NCI-H187 (cell line): ENCODE results near the gene NTN4.
"Not testable (repeated sequence)": the region's sequence is repeated elsewhere in the genome, so short reads cannot be mapped to it uniquely, and the experiment has no call there.

Experiments used
- DNase-seq, 2 experiments: peaks; one replicate each; lab custom pipeline; 2025; lab: John Stamatoyannopoulos, UW

The NTN4 gene

DNA sequence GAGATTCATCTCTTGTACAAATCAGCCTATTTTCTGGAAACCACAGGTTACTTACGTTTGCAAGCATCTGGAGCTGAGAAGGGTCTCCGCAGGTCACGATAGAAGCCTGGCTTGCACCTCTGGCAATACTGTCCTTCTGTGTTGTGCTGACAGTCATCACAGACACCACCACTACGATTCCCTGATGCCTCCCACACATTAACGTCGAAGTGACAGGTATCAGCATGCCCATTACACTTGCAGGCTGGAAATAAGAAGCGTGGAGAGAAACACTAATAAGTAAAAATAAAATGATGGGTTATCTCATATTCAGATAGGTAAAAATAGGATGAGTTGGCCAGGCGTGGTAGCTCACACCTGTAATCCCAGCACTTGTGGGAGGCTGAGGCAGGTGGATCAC lies 80.2 kb downstream of the NTN4 start:
- no peak for DNase-seq

DNA sequence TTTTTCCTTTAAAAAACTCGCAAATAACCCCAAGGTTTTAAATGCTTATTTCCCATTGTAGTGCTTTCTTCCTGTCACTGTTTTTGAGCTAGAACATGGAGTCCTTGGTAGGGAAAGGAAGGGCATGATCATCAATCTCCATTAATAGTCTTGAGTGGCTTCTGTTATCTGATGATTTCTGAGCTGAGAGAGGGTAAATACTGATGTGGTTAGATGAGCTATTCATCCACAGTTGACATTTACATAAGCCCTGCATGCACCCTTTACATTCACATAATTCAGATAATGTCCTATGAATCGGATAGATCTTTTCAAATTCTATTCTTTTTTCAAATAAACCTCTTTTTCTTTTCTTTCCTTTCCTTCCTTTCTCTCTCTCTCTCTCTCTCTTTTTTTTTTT lies 81.4 kb downstream of the NTN4 start:
- DNase-seq: no peak

DNA sequence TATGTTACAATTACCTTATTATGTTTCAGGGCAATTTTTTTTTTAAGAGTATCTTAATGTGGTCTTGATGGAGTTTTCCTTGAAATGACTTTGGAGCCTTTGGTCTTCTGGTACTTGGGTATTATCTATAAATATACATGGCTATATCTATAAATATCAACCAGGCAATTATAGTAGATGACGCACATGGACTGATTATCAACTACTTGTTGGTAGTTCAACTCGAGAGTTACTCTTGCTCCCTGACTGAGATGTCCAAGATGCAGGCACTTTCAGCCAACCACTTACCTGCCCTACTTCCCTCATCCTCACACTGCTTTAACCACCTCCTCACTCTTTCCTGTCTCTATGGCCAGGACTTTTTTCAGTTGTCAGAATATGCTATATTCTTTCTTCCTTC lies 85.4 kb downstream of the NTN4 start:
- DNase-seq: no peak

DNA sequence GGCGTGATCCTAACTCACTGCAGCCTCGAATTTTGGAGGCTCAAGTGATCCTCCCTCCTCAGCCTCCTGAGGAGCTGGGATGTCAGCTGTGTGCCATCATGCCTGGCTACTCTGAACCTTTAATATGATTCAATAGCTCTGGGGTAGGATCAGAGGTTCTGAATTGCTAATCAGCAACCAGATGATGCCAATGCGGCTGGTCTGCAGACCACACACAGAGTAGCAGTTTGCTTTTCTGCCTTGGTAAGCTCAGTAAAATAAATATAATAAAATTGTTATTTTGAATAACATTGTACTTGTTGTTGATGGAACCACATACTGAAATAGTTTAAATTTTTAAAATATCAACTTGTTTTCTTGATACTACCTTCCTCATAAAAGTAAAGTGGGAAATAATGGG lies 86.6 kb downstream of the NTN4 start:
- DNase-seq: no peak

DNA sequence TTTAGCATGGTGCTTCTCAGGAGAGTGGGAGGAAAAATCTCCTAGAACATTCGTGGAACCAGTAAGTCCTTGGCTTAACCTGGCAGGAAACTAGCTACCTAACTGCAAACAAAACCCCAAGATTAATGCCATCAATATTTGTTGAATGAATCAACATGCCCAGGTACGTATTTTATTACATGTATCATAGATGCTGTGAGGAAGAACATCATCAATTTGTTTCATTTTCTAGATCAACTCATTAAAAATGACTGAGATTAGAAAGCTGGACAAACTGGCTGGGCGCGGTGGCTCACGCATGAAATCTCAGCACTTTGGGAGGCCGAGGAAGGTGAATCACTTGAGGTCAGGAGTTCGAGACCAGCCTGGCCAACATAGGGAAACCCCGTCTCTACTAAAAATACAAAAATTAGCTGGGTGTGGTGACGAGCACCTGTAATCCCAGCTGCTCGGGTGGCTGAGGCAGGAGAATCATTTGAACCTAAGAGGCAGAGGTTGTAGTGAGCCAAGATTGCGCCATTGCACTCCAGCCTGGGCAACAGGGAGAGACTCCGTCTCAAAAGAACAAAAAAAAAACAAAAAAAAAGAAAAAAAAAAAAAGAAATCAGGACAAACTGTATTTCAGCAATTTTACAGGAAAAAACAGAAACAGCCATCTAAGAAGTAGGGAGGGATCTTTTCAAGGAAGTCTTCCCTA lies 88.7 kb downstream of the NTN4 start:
- DNase-seq: no peak

DNA sequence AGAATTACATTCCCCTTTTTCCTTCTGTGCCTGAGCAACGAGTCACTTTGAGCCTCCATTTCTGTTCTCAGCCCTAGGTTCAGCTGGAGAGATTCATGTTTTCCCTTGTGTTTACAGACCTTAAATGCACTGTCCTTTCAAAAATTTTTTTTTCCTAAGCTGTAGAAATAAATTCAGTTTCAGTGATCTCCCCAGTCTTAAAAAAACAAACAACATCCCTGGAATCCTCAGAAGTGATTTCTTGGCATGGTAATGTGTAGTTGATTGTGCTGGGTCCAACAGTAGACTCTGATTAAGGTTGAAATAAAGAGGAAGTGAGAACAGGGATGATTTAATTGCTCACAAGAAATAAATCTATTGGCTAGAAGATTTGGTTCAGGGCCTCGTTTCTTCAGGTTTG lies 89.3 kb downstream of the NTN4 start:
- no peak for DNase-seq

DNA sequence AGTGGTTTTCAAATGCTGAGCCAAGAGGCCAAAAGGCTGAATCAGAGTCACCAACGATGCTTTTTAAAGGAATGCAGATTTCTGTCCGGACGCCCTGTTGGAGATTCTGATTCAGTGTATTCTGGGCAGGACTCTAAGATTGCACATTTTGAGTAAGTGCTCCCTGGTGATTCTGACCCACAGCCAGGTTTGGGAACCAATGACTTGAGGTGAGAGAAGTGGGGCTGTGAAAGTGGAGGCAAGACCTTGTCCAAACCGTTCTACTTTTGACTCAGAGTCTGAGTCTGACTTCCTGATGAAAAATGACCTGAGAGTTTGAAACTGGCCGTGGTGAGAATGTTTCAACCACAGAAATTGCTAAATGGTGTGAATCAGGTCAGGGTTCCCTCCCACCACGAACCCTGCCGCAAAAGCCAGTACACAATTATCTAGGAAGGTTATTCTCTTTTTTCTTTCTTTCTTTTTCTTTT lies 90.2 kb downstream of the NTN4 start:
- DNase-seq: no peak

DNA sequence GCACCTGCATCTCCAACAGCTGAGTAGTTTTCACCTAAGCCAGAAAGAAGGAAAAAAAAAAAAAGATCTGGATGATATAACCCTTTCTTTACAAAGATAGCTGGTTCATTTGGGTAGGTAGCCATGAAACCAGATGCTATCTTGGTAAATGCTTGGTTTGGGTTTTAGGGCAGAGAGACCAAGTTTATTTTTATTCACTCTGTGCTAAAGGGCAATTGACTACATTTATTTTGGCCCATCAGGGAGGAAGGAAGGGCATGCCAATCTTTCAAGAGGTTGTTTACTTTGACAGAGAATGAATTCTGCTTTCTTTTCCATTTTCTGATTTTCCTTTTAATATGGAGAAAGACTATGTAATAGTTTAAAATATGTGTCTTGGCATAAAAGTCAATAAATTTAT lies 91.0 kb downstream of the NTN4 start:
- DNase-seq: no peak

DNA sequence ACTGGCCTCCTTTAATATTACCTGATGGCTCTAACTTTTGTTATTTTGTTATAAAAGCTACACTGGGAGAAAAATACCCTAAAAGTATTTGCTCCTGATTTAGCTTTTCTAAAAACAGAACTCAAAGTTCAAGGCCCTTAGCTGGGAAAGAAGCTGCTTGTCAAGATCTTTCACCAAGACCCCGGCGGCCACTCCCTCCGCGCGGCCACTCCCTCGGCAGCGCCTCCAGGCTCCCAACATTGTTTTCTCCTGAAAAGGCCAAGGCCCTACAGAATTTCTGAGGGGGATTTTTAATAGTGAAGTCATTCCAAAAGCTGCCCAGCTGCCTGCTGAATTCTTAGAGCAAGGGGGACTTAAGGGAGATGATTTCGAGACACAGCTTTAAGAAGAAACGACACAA lies 96.4 kb downstream of the NTN4 start:
- no peak for DNase-seq

DNA sequence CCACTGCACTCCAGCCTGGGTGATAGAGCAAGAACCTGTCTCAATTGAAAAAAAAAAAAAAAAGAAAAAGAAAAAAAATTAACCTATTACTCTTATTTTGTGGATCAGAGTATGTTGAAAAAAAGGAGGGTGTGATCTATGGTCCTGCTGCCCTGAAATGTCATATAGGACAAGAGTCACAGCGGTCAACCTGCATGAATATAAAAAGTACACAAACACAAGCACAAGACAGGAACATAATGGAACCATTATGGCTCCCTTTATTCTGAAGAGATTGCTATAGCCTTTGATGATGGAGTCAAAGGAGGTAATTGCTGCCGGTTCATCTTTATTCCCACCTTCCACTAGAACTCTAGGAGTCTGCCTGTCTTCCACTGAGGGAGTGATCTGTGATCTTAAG lies 96.9 kb downstream of the NTN4 start:
- DNase-seq: no peak

DNA sequence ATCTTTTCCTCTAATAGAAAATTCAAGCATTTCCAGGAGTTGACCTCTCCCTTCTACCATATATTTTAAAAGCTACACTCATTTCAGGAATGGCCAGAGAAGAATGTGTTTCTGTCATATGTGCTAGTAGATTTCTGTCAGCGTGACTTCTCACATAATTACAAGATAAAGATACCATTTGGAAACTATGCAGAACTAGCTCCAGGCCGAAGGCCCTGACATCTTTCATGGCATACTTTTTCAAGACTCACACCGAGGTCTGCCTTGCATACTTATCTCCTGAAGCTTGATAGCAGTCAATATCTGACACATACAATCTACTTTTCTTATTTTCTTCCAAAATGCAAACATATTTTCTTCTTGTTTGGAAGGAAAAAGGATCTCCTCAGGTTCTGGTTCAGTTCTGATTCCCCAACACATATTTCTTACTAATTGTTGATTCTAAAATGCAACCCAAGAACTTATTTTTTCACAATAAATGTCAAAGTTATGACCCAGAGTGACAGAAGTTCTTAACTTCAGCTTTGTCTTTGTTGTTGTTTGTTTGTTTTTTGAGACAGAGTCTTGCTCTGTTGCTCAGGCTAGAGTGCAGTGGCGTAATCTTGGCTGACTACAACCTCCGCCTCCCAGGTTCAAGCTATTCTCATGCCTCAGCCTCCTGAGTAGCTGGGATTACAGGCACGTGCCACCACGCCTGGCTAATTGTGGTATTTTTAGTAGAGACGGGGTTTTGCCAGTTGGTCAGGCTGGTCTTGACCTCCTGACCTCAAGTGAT lies 99.5 kb downstream of the NTN4 start:
- no peak for DNase-seq

DNA sequence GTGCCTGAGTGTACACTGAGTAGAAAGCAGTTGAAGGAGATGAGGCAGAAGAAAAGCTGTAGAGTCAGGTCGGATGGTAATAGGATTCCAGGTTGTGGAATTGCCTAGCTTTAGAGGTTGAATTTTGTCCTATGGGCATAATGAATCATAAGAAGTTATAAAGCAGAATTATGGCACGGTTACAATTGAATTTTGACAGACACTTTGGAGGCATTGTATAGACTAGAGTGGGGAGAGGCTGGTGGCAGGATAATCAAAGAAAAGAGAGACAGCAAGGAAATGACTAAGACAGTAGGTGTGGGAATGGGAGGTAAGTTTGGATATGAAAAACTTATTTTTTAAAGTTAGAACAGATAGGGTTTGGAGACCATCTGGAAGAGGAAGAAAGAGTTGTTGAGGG lies 102.6 kb downstream of the NTN4 start:
- DNase-seq: no peak

DNA sequence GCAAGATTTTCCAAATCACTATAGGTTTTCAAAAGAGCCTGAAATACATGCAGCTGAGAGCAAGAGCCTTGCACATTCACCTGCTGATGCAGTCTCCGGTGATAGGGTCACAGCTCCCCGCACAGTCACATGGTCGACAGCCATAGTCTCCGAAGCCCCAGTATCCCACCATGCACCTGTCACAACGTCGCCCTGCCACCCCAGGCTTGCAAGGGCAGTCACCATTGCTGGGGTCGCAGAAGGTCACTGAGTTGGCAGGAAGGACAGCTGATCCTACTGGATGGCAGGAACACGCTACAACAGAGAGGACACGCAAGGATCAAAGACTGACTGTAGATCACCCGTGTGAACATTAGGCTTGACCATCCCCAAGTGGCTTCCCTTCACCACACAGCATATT lies 107.1 kb downstream of the NTN4 start:
- no peak for DNase-seq

DNA sequence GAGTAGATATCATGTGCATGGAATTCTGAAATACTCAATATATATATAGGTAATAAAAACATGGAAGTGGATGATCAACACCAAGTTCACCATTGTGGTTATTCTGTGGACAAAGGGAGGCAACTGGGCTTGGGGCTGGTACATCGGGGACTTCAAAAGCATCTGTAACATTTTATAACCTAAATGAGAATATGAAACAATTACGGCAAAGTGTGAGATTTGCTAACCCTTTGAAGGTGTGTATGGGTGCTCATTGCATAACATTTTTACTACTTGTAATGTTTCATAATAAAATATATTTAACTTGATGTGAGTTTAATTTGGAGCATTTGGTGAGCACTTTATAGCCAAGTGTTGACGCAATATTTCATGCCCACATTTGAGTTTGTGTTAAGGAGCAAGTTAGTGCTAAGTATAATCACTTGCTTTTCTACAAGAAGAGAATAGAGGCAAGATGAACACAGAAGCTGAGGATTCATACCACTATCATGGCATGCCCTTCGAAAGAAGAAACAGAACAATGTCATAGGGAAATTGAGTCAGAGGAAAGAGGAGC lies 109.3 kb downstream of the NTN4 start:
- DNase-seq: no peak

DNA sequence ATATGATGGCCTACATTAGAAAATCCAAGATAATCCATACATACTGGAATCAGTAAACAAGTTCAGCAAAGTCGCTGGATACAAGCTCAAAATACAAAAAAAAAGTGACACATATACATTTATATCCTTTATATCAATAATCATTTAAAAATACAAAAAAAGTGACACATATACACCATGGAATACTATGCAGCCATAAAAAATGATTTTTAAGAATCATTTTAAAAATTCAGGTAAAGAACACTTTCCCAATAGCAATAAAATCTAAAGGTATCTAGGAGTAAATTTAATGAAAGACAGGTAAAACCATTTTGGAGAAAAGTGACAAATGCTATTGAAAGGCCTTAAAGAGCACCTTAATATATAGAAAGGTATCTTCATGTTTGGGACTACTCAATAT lies 111.9 kb downstream of the NTN4 start:
- DNase-seq: no peak

DNA sequence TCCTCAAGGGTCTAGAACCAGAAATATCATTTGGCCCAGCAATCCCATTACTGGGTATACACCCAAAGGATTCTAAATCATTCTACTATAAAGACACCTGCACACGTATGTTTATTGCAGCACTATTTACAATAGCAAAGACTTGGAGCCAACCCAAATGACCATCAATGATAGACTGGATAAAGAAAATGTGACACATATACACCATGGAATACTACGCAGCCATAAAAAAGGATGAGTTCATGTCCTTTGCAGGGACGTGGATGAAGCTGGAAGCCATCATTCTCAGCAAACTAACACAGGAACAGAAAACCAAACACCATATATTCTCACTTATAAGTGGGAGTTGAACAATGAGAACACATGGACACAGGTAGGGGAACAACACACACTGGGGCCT lies 112.8 kb downstream of the NTN4 start:
- not testable (repeated sequence) for DNase-seq

DNA sequence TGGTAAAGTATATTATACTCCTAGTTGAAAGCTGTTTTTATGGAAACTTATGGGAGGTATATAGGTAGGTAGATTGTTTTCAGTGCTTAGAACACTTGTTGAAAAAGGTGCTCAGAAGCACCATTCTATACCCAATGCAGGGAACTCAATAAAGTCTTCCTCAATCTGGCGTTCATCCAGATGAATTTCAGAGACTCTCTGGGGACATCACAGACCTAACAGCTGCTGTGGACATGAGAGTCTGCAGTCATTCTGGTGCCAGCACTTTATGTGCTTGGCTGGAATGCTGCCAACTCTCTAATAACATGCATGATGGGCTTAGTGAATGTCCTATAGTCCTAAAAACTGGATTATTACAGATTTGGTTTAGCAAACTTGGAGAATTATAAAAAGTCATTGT lies 115.9 kb downstream of the NTN4 start:
- DNase-seq: peak; percentile 82 to 96

DNA sequence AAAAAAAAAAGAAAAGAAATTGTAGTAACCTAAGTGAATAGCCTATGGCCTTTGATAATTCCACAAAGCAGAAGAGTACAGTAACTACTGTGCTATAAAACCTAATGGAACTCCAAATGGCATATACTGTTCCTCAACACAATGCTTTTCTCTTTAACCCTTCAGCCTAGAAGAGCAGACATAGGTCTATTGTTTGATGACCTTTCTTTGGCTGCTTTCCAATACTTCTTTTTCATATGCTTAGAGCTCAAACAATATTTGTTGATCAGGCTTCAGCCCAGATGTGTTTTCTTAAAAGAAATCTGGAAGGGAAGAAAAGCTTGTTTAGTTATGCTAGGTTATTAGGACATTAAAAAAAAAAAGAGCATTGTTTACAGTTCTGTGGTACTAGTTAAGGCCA lies 116.4 kb downstream of the NTN4 start:
- DNase-seq: peak in 1 of 2 experiments; percentile 79

DNA sequence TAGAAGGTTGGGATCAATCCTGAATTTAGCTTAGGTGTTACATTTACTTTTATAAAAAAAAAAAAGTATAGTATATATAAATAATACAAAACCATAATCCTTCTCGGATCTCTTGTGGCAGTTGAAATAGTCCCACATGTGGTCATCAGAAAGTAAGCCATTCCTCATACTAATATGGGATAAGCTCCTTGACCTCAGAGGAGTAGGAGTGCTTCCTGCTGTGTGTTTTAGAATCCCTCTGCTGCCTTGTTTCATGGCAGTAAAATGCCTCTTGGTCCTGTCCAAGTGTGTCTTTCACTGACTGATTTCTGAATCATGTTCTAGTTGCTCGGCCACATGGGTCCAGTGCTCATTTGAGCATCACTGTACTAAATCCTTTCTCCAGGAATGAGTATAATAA lies 117.0 kb downstream of the NTN4 start:
- DNase-seq: no peak

DNA sequence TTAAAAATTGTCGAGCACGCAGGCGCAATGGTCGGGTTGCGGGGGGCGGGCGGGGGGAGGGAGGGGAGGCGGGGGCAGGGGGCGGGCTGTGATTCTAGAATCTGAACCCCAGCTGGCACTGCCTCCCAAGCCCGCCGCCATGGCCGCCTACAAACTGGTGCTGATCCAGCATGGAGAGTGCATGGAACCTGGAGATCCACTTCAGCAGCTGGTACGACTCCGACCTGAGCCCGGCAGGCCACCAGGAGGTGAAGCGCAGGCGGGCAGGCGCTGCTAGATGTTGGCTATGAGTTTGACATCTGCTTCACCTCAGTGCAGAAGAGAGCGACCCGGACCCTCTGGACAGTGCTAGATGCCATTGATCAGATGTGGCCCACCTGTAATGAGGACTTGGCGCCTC lies 118.4 kb downstream of the NTN4 start:
- DNase-seq: no peak

DNA sequence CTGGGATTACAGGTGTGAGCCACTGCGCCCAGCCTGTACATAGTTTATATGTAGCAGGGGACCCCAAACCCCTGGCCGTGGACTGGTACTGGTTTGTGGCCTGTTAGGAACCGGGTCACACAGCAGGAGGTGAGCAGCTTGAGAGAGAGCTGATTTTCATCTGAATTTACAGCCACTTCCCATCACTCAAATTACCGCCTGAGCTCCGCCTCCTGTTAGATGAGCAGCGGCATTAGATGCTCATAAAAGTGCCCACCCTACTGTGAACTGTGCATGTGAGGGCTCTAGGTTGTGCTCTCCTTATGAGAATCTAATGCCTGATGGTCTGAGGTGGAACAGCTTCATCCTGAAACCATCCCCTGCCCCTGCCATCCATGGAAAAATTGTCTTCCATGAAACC lies 119.3 kb downstream of the NTN4 start:
- no peak for DNase-seq

DNA sequence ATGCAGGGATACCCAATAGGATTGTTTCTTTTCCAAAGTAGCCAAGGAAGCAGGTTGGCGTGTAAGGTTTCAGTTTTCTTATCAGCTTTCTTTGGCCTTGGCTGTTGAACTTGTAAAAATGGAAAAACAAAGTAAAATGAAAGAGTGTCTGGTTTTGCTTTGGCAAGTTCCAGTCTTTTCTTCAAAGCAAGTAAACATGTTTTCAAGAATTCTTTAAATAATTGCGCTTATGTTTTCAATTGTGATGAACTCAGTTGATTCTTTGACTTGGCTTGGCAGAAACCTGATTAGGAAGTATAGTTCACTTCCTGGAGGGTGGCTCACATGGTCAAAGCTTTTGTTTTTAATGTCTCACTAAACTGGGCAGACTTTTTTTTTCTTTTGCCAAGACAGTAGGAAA lies 127.0 kb downstream of the NTN4 start:
- DNase-seq: no peak

DNA sequence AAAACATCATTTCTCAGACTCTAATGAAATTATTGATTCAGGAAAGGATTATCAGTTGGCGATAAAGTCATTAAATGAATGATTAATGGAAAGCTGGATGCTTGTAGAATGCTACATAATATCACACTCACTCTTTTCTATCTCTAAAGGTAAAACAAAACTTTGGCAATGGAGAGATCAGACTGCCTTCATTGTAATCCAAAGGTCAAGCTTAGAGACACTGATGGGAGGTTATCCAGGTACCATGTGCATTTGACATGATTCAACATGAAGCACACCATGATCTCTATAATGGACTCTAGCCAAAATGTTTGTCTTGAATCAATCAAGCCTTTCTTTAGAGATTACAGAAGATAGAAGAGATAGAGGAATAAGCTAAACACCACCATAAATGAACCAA lies 129.2 kb downstream of the NTN4 start:
- no peak for DNase-seq
